ENCODE data around the gene AP3B1.

AP3B1 gene

GRCh38 chr5:77999399-77999798 is 295.1 kb downstream of the AP3B1 start:
- H3K27me3 ChIP-seq (ENCODE audit: low read depth, low read length) = no peaks in the 10 kb centered on the region
- H3K36me3 ChIP-seq (replicated peaks; ENCODE audit: low read depth, low read length) = peaks cover 4% of the 10 kb centered on the region
- TF ChIP-seq EZH2phosphoT487 (IDR thresholded peaks at IDR 0.05; ENCODE audit: low read depth) (no peak), CTCF (IDR thresholded peaks at IDR 0.05; ENCODE audit: low read depth, low read length) (no peak)
- no peaks in the 10 kb centered on the region for H3K9me3 ChIP-seq (ENCODE audit: insufficient read depth, low read length)
- no peaks in the 10 kb centered on the region for H3K79me2 ChIP-seq (ENCODE audit: low read length)
- H4K20me1 ChIP-seq (ENCODE audit: insufficient read depth, low read length) = no peaks in the 10 kb centered on the region
- H3K27ac ChIP-seq (ENCODE audit: low read length) = no peak overlapping the region
- no peak overlapping the region for H2AFZ ChIP-seq (ENCODE audit: low read depth, low read length)
- H3K4me2 ChIP-seq (ENCODE audit: low read length) = no peak overlapping the region
- H3K4me3 ChIP-seq (ENCODE audit: low read length) = no peak overlapping the region
- no peak overlapping the region for H3K9ac ChIP-seq (ENCODE audit: low read length)
- peaks cover 35% of the 10 kb centered on the region for H3K4me1 ChIP-seq (ENCODE audit: low read length)

- no peak for TF ChIP-seq EZH2phosphoT487 (IDR thresholded peaks at IDR 0.05; ENCODE audit: low read depth)
- no peak for TF ChIP-seq CTCF (IDR thresholded peaks at IDR 0.05; ENCODE audit: low read depth, low read length)
- Histone ChIP-seq H3K79me2 (ENCODE audit: low read length) (no peaks in the 10 kb centered on the region), H2AFZ (ENCODE audit: low read depth, low read length) (no peak overlapping the region)
These were observed 297.6 kb downstream of the AP3B1 start for GRCh38 chr5:77996943-77997342.

GRCh38 chr5:77995793-77996409 is 298.6 kb downstream of the AP3B1 start:
- Histone ChIP-seq H3K9ac (ENCODE audit: low read length) (no peak overlapping the region), H3K79me2 (ENCODE audit: low read length) (no peaks in the 10 kb centered on the region), H3K27ac (ENCODE audit: low read length) (no peak overlapping the region), H3K4me3 (ENCODE audit: low read length) (no peak overlapping the region), H4K20me1 (ENCODE audit: insufficient read depth, low read length) (no peaks in the 10 kb centered on the region), H3K9me3 (ENCODE audit: insufficient read depth, low read length) (no peaks in the 10 kb centered on the region), H3K4me1 (ENCODE audit: low read length) (peaks cover 6% of the 10 kb centered on the region), H2AFZ (ENCODE audit: low read depth, low read length) (no peak overlapping the region), H3K4me2 (ENCODE audit: low read length) (no peak overlapping the region), H3K27me3 (ENCODE audit: low read depth, low read length) (no peaks in the 10 kb centered on the region), H3K36me3 (replicated peaks; ENCODE audit: low read depth, low read length) (peaks cover 4% of the 10 kb centered on the region)
- TF ChIP-seq EZH2phosphoT487 (IDR thresholded peaks at IDR 0.05; ENCODE audit: low read depth) (no peak), CTCF (IDR thresholded peaks at IDR 0.05; ENCODE audit: low read depth, low read length) (no peak)

More at GRCh38 chr5:77996943-77997342, 297.6 kb downstream of the AP3B1 start:
- Histone ChIP-seq H4K20me1 (ENCODE audit: insufficient read depth, low read length) (no peaks in the 10 kb centered on the region), H3K9ac (ENCODE audit: low read length) (no peak overlapping the region), H3K36me3 (replicated peaks; ENCODE audit: low read depth, low read length) (peaks cover 4% of the 10 kb centered on the region), H3K4me2 (ENCODE audit: low read length) (no peak overlapping the region), H3K27ac (ENCODE audit: low read length) (no peak overlapping the region), H3K4me3 (ENCODE audit: low read length) (no peak overlapping the region), H3K9me3 (ENCODE audit: insufficient read depth, low read length) (no peaks in the 10 kb centered on the region), H3K4me1 (ENCODE audit: low read length) (peaks cover 17% of the 10 kb centered on the region), H3K27me3 (ENCODE audit: low read depth, low read length) (no peaks in the 10 kb centered on the region)

- H3K27ac ChIP-seq (ENCODE audit: low read length) = no peak overlapping the region
- no peaks in the 10 kb centered on the region for H4K20me1 ChIP-seq (ENCODE audit: insufficient read depth, low read length)
- no peak overlapping the region for H2AFZ ChIP-seq (ENCODE audit: low read depth, low read length)
- H3K4me1 ChIP-seq (ENCODE audit: low read length) = peaks cover 6% of the 10 kb centered on the region; the same call in 1 of the 2 replicates
- H3K4me2 ChIP-seq (ENCODE audit: low read length) = no peak overlapping the region
- H3K79me2 ChIP-seq (ENCODE audit: low read length) = no peaks in the 10 kb centered on the region
- peaks cover 4% of the 10 kb centered on the region for H3K36me3 ChIP-seq (replicated peaks; ENCODE audit: low read depth, low read length)
- no peak for TF ChIP-seq EZH2phosphoT487 (IDR thresholded peaks at IDR 0.05; ENCODE audit: low read depth)
- no peak for TF ChIP-seq CTCF (IDR thresholded peaks at IDR 0.05; ENCODE audit: low read depth, low read length)
- no peaks in the 10 kb centered on the region for H3K27me3 ChIP-seq (ENCODE audit: low read depth, low read length)
- no peaks in the 10 kb centered on the region for H3K9me3 ChIP-seq (ENCODE audit: insufficient read depth, low read length)
- no peak overlapping the region for H3K9ac ChIP-seq (ENCODE audit: low read length)
- no peak overlapping the region for H3K4me3 ChIP-seq (ENCODE audit: low read length)
These were observed 299.6 kb downstream of the AP3B1 start for GRCh38 chr5:77994943-77995342.

Data from OCI-LY3 (cell line).